Activated CD8-positive, alpha-beta memory T cell treated with anti-CD3 and anti-CD28 coated beads for 36 hours (primary cell): ENCODE measurements around the gene SYCP2L. TPM values are rescaled to one million over a fixed set of nuclear protein-coding genes. Genes with fewer than 3 reads are reported as not detected.
"Not testable (repeated sequence)": the region's sequence is repeated elsewhere in the genome, so short reads cannot be mapped to it uniquely, and the experiment has no call there.

Source experiments
- CTCF ChIA-PET: fragments of 350-600 bp; sonication (Branson Sonifier 250); formaldehyde crosslinking; loops from one replicate; lab custom pipeline; 2021; ENCODE audit warnings: antibody characterized with exemption; lab: Charles Lee
- POLR2A ChIA-PET: fragments of 350-600 bp; sonication (Branson Sonifier 250); formaldehyde crosslinking; loops from one replicate; lab custom pipeline; 2021; ENCODE audit warnings: antibody characterized with exemption; lab: Charles Lee
- total RNA-seq, 2 experiments: library from RNA; stranded (reverse); gene quantifications; one replicate each; pipeline ENCODE4 v1.2.3, GENCODE V29; 2021

SYCP2L gene
- total RNA-seq = not detected

DNA sequence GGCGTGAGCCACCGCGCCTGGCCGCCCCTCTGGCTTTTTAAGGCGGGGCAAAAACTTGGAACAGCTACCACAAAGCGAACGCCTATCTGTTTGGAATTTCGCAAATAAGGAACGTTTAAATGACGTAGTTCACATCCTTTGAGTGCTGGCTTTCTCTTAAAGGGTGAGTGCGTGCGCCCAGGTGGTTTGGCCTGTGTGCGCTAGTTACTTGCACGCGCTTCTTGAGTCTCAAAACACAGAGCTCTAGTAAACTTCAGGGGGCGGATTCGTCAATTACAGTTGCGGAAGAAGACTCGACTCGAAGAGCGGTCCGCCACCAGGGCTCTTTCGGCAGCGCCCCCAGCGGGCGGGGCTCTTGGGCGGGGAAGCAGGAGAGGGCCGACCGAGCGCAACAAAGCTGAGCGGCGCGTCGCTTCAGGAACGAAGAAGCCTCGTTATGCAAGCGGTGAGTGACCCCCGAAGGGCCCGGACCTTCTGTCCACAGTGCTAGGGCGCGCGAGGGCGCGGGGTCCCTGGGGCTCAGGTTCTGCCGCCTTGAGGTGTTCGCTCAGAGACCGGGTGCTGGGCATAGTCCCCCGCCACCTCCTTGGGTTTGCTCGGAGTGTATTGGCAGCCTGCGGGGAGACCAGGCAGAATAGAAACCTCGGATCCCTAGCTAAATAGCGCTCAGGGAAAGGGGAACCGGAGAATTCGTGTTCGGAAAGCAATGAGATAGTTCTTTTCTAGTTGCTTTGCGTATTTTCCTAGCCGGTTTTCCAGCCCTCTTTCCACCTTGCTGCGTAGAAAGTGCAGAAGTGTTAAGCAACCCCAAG is at the start of gene SYCP2L:
TSS of gene SYCP2L (plus strand) at position 362 of the 812 bp plus-strand sequence. CDS start at position 437, 75 bp downstream.
- POLR2A ChIA-PET = no interaction called here

DNA sequence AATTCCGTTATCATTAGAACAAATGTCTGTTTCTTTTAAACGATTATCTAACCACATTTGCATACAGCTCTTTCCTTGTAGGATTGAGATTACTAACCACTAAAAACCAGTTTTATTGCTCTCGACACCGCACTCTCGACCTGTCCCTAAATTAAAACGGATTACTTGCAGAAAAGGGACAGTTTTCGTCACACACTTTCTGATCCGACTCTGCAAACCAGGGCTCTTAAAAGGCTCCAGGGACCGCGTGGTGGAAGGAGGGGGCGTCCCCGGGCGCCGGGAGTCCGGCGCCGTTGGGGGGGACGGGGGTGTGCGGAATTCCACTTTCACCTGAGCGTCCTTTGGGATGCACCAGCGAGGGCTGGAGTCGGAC is 49.2 kb upstream of the SYCP2L start:
- ChIA-PET CTCF (no interaction called here), POLR2A (interaction anchor here (0.7 kb wide), 1 partner anchor 142 kb away, joined by 3 read pairs; the partner anchor contains the start of gene PAK1IP1)

More for the DNA sequence above, at the start of gene SYCP2L:
- CTCF ChIA-PET = no interaction called here

DNA sequence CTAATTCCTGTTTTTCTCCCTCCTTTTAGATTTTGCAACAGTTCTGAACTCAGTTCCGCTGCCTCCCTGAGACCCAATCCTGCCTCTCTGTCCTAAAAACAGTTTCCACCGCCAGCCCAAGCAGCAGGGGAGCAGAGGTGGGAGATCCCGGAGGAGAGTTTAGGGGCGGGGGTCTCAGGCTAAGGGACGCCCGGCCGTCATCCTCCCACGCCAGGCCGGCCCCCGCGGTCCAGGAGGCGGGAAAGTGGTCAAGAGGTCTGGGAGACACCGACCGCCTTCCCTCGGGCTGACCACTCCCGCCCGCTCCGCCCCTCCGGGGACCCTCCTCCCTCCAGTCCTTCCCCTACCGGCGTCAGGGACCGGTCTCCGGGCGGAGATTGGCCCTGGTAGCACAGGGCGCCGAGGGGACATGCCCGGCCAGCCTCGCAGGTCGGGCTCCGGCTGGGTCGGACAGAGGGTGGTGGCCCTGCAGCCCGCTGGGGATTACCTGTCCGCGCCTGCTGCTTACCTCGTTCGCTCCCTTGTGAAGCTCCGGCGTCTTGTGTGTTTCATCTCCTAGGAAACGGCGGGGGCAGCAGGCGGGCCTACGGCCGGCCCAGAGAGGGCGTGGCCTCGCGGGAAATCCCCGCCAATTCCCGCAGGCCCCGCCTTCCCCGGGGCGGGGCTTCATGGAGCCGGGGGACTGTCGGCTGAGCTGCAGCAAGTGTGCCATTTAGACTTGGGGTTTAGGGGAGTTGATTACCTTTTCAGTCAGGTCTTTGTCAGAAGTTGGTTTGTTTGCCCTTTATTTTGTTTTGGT is 48.7 kb upstream of the SYCP2L start, which contains the start of gene MAK:
TSS of gene MAK (minus strand) at position 545 of the 799 bp plus-strand sequence. CDS start 7,891 bp downstream, outside the sequence.
- POLR2A ChIA-PET = interaction anchor here (0.8 to 1.2 kb wide), 2 partner anchors 255 to 359 kb away, joined by 4 read pairs; no protein-coding TSS in a partner anchor
- CTCF ChIA-PET = no interaction called here

DNA sequence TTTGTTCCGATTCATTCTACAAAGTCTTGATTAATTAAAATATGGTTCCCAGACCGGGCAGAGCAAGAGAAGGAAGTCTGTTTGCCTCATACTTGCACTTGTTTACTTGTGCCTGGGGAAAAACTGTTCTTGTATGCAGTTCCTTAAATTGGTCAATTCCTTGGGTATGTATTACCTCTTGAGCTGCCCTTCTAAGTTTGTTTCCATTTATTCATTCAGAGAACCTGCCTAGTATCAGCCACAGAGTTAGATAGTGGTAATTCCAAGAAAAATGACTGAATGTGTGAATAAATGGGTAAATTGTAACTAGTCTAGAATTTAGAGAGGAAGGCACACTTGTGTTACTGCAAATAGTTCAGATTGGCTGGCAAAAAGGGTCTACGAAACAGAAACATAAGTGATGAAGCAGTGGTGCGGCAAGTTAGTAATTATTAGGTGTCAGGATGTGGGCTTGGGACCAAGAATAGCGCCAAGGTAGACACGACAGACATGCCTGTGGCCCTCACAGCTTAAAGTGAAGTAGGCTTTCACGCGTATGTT is 48.0 kb upstream of the SYCP2L start:
- POLR2A ChIA-PET = interaction anchor here (0.8 to 1.2 kb wide), 2 partner anchors 254 to 360 kb away, joined by 4 read pairs; no protein-coding TSS in a partner anchor
- CTCF ChIA-PET = no interaction called here

DNA sequence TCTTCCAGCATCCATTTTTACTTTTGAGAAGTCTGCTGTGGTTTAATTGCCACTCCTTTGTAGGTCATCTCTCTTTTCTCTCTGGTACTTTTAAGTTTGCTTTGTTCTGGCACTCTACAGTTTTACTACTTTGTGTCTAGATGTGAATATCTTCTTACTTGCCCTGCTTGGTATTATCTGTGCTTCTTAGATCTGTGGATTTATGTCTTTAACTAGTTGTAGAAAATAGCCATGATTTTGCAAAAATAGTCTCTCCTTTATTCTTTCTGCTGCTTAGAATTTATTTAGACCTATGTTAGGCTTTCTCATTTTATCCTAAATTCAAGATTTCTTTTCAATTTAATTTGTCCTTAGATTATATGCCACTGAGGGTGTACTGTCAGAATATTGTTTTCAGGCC is 43.3 kb upstream of the SYCP2L start:
- CTCF ChIA-PET = interaction anchor here (0.7 kb wide), 1 partner anchor 152 kb away, joined by 3 read pairs; no protein-coding TSS in a partner anchor
- POLR2A ChIA-PET = no interaction called here

DNA sequence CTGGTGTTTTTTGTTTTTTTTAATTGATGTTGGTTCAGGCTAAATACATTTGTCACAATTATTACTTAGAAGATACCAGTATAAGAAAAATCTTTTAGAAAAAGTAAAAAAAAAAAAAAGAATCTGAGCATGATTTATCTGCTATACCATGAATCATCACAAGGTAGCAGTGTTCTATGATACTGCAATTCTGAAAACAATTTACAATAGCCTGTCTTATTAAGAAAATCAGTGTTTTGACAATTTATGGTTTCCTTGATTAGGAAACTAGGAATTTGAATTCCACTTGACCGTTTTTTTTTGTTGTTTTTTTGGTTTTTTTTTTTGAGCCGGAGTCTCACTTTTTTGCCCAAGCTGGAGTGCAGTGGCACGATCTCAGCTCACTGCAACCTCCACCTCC is 39.2 kb upstream of the SYCP2L start:
- ChIA-PET POLR2A (no interaction called here), CTCF (interaction anchor here (0.7 to 0.8 kb wide), 2 partner anchors 9 to 91 kb away, joined by 3 read pairs; no protein-coding TSS in a partner anchor)

DNA sequence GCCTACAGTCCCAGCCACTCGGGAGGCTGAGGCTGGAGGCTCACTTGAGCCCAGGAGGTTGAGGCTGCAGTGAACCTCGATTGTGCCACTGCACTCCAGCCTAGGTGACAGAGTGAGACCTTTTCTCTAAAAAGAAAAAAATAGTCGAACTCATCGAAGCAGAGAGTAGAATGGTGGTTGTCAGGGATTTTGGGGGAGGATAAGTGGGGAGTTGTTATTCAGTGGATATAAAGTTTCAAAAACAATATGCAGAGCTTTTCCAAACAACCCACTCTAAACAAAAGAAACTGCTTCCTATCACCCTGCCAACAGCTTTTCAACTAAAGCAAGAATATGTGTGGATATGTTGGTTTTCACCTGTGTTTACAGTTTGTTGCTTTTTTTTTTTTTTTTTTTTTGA is 37.0 kb upstream of the SYCP2L start:
- CTCF ChIA-PET = no interaction called here
- POLR2A ChIA-PET = no interaction called here

DNA sequence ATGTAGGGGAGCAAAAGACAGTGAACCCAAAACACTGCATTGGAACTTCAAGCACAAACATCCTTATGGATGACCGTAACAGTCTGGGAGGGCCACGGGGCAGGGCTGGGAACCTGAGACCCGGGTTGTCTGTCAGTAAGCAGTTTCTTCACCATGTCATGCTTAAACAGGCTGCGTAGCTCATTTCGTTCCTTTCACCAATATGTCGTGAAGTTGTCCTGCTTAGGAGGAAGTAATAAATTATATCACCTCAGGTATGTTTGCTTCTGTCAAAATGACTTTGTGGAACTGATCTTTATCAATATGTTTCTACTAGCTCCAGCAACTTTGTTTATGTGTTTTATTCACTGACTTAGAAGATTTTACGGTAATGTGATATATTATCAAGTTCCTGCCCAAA is 36.1 kb upstream of the SYCP2L start:
- POLR2A ChIA-PET = no interaction called here
- CTCF ChIA-PET = no interaction called here

DNA sequence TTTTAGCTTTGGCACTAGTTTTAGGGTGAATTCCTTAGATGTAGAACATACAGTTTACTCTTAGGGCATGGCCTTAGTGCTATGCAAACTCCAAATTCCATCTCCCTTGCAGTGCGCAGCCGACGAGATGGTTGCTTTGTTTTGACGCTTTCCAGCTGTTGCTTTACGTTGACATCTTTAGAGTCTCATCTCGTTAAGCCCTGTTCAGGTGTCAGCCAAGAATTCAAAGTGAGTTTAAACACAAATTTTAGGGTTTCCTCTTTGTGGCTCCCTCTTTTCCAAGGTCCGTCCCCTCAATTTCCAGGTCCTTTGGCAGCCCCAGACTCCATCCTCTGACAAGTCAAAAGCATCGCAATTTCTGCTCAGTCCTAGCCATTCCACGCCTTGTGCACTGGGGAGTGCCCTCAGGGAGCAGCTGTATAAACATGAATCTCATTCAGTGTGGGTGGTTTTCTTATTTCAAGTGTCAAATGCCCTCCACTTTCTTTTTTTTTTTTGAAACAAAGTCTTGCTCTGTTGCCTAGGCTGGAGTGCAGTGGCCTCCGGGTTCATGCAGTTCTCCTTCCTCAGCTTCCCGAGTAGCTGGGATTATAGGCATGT is 34.4 kb upstream of the SYCP2L start:
- CTCF ChIA-PET = no interaction called here

DNA sequence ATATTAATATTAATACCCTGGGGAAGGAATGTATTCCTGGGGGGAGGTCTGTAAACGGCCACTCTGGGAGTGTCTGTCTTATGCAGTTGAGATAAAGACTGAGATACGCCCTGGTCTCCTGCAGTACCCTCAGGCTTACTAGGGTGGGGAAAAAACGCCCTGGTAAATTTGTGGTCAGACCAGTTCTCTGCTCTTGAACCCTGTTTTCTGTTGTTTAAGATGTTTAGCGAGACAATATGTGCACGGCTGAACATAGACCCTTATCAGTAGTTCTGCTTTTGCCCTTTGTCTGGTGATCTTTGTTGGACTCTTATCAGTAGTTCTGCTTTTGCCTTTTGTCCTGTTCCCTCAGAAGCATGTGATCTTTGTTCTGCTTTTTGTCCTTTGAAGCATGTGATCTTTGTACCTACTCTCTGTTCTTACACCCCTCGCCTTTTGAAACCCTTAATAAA is 33.0 kb upstream of the SYCP2L start:
- CTCF ChIA-PET, POLR2A ChIA-PET: not testable (repeated sequence)

More for the DNA sequence above, 34.4 kb upstream of the SYCP2L start:
- POLR2A ChIA-PET = no interaction called here

DNA sequence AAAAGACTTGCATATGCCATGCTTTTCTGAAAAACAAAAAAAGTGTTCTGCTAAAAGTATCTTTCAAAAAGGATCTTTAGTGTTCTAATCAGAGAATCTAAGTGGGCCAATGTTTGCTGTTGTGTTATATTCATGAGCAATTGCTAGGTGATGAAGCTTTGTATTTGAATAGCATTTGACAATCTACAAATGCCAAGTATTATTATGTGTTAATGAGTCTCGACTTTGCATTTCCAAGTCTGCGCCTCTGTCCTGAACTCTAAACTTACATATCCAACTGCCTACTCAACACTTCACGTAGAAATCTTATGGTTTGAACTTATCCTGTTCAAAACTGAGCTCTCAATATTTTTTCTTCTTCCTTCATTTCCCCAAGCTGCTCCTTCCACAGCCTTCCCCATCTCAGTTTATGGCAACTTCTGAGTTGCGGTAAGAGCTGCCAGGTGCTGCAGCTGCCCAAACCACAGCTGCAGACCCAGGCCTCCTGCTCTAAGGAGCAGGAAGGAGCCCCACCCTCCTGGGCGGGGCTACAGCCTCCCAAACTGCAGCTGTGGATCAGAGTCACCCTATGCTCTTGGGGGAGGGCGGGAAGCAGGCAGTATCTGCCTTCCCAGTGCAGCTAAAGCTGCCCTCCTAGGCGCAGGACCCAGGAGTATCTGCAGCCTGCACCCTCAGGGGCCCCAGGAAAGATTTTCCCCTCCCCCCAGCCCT is 31.8 kb upstream of the SYCP2L start:
- POLR2A ChIA-PET = no interaction called here
- CTCF ChIA-PET = no interaction called here

DNA sequence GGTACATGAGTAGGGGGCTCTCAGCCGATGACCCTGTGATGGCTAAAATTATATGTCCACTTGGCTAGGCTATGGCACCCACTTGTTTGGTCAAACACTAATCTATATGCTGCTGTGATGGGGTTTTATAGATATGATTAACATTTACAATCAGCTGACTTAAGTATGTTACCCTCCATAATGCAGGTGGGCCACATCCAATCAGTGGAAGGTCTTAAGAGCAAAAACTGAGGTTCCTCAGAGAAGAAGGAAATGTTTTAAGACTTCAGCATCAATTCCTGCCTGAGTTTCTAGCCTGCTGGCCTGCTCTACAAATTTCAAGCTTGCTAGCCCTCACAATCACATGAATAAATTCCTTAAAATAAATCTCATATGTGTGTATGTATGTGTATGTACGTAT is 29.6 kb upstream of the SYCP2L start:
- ChIA-PET POLR2A (interaction anchor here (0.6 kb wide), 1 partner anchor 144 kb away, joined by 3 read pairs; no protein-coding TSS in a partner anchor), CTCF (interaction anchor here (0.6 to 0.7 kb wide), 3 partner anchors 10 to 460 kb away, joined by 3 to 4 read pairs (median 3); no protein-coding TSS in a partner anchor)

DNA sequence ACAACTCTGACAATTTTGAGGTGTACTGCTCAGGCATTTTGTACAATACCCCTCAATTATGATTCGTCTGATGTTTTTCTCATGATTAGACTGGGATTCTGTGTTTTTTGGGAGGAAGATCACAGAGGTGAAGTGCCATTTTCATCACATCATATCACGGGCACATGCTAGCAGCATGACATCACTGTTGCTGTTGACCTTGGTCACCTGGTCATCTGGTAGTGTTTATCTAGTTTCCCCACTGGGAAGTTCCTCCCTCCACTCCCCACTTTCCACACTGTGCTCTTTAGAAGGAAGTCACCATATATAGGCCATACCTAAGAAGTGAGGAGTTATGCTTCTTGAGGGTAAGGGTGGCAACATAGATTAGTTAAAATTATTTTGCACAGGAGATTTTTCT is 25.8 kb upstream of the SYCP2L start:
- ChIA-PET CTCF (no interaction called here), POLR2A (no interaction called here)

DNA sequence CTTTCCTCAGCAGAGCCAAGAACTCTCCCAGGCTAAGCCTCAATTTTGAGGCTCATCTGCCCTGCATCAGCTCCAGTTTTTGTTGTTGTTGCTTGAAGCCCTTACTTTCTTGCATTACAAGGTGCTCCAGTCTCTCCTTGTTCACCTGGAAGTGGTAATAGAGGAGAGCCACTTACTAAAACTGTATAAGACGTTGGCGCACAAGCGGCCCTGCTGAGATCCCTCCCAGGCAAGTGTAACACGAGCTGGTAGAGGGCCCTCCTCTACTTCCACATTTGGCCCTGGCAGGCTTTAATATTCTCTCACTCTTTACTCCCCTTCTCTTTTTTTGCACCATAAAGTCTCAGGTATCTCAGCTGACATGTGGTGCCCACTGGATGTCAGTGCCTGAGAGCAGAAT is 24.5 kb upstream of the SYCP2L start:
- POLR2A ChIA-PET = no interaction called here
- CTCF ChIA-PET = no interaction called here

DNA sequence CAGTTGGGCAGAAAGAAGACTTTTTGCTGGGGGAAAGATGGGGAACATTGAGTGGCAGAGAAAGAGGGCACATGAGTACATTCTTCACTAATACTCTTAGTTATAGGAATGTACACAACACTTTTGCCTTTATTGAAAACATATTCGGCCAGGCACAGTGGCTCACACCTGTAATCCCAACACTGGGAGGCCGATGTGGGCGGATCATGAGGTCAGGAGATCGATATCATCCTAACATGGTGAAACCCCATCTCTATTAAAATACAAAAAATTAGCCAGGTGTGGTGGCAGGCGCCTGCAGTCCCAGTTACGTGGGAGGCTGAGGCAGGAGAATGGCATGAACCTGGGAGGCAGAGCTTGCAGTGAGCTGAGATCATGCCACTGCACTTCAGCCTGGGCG is 23.8 kb upstream of the SYCP2L start:
- CTCF ChIA-PET, POLR2A ChIA-PET: not testable (repeated sequence)

DNA sequence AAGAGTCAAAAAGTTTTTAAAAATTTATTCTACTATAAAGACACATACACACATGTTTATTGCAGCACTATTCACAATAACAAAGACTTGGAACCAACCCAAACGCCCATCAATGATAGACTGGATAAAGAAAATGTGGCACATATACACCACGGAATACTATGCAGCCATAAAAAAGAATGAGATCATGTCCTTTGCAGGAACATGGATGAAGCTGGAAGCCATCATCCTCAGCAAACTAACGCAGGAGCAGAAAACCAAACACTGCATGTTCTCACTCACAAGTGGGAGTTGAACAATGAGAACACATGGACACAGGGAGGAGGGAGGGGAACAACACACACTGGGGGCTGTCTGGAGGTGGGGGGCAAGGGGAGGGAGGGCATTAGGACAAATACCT is 20.1 kb upstream of the SYCP2L start:
- POLR2A ChIA-PET, CTCF ChIA-PET: not testable (repeated sequence)

DNA sequence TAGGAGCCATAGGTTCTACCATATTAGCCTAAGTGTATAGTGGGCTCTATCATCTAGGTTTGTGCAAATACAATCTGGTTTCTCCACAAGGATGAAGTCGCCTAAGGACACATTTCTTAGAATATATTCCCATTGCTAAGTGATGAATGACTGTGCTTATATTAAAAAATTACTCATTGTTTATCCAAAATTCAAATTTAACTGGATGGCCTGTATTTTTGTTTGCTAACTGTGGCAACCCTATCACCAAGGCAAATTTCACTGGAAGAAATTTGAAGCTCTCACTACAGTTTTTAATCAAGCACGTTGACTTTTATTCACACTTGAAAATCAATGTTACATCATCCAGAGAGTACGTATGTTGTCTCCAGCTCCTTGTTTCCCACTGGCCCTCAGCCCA is 18.9 kb upstream of the SYCP2L start:
- CTCF ChIA-PET = interaction anchor here (0.6 kb wide), 1 partner anchor 107 kb away, joined by 3 read pairs; no protein-coding TSS in a partner anchor
- POLR2A ChIA-PET = no interaction called here

DNA sequence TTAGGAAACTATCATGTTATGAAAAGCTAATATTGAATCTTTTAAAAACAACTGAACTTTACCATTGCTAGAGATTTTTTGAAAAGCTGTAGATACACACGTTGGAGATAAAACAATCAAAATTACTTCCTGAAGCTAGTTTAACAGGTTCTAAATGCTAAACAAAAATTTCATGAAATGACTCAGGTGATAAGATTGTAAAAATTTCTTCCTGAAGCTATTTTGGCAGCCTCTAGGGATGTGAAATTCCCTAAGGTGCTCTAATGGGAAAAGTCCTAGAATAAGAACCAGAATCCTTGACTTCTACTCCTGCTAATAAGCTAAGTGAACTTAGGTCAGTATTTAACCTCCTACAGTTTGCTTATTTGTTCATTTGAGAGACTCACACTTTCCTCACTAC is 13.5 kb upstream of the SYCP2L start:
- CTCF ChIA-PET = no interaction called here
- POLR2A ChIA-PET = no interaction called here
